Fibroblast of the conjunctiva (primary cell): Measurements from ENCODE around the gene B9D2.
"Not testable (repeated sequence)": the region's sequence is repeated elsewhere in the genome, so short reads cannot be mapped to it uniquely, and the experiment has no call there.

Experiments used
- DNase-seq: peaks from one replicate; pipeline ENCODE4 v3.0.0-alpha.2; 2010; ENCODE audit warnings: low read depth

Gene B9D2

GRCh38 chr19:41391618-41392017 is 27.7 kb upstream of the B9D2 start:
- DNase-seq, result no peak

GRCh38 chr19:41386442-41386841 is 22.5 kb upstream of the B9D2 start:
- no peak for DNase-seq

GRCh38 chr19:41384351-41384750 is 20.4 kb upstream of the B9D2 start:
- DNase-seq, result no peak

- DNase-seq, result not testable (repeated sequence)
These were observed 17.6 kb upstream of the B9D2 start for GRCh38 chr19:41381536-41381935.

- no peak for DNase-seq
These were observed 14.2 kb upstream of the B9D2 start for GRCh38 chr19:41377977-41378709.

- DNase-seq, result no peak
These were observed 13.0 kb upstream of the B9D2 start for GRCh38 chr19:41376998-41377365.

GRCh38 chr19:41376241-41376997 is 12.5 kb upstream of the B9D2 start, which contains the start of gene TMEM91:
Gene TMEM91 (plus strand): TSS chr19:41376533. CDS start chr19:41378310, 1,777 bp downstream.
- DNase-seq, result no peak

GRCh38 chr19:41373993-41374392 is 10.0 kb upstream of the B9D2 start:
- peak; percentile 89 for DNase-seq

GRCh38 chr19:41372501-41372900 is 8.6 kb upstream of the B9D2 start:
- DNase-seq, result no peak

GRCh38 chr19:41371541-41371940 is 7.6 kb upstream of the B9D2 start:
- no peak for DNase-seq

GRCh38 chr19:41371119-41371518 is 7.2 kb upstream of the B9D2 start:
- DNase-seq, result not testable (repeated sequence)

GRCh38 chr19:41369769-41370168 is 5.8 kb upstream of the B9D2 start:
- no peak for DNase-seq

- DNase-seq, result peak; percentile 69
These were observed 3.9 kb upstream of the B9D2 start for GRCh38 chr19:41367848-41368301.

- DNase-seq, result no peak
These were observed 2.1 kb upstream of the B9D2 start for GRCh38 chr19:41366089-41366488.

- no peak for DNase-seq
These were observed 809 bp upstream of the B9D2 start for GRCh38 chr19:41364524-41365391.

GRCh38 chr19:41363371-41363752 is 587 bp downstream of the B9D2 start:
- DNase-seq, result no peak

GRCh38 chr19:41362143-41362847 is 1.7 kb downstream of the B9D2 start:
- DNase-seq, result no peak

GRCh38 chr19:41359741-41360140 is 4.2 kb downstream of the B9D2 start:
- DNase-seq, result no peak

GRCh38 chr19:41357746-41358145 is 6.2 kb downstream of the B9D2 start:
- DNase-seq, result no peak

- DNase-seq, result no peak
These were observed 6.8 kb downstream of the B9D2 start for GRCh38 chr19:41356984-41357739.

- no peak for DNase-seq
These were observed 8.1 kb downstream of the B9D2 start for GRCh38 chr19:41355802-41356201.
